H1 (cell line): Measurements from ENCODE around the gene RPTOR.

Source experiments
- CEBPB ChIP-seq: IDR thresholded peaks from 2 replicates; pipeline ENCODE4 v1.6.1; 2012; ENCODE audit warnings: low read depth, low read length
- EP300 ChIP-seq, 2 experiments: IDR thresholded peaks; 1 replicate in 1 of 2; 2 replicates in 1 of 2; pipeline ENCODE4 v1.6.1; 2011 to 2012; ENCODE audit warnings: low read depth in 2 of 2, low read length in 2 of 2, mild to moderate bottlenecking in 2 of 2, borderline replicate concordance in 1 of 2, inconsistent platforms in 1 of 2, moderate library complexity in 1 of 2
- EZH2 ChIP-seq: fragments of 200-600 bp; sonication (generic); IDR thresholded peaks from 2 replicates; pipeline ENCODE4 v1.7.1; 2012; ENCODE audit warnings: low read depth, mild to moderate bottlenecking, moderate library complexity, low read length, inconsistent platforms; ENCODE audit not compliant: severe bottlenecking
- HDAC2 ChIP-seq, 2 experiments: fragments of 300-600 bp in 1 of 2; sonication (generic) in 1 of 2; IDR thresholded peaks; 2 replicates each; pipeline ENCODE4 v1.6.1; 2011 to 2012; ENCODE audit warnings: low read depth in 2 of 2, low read length in 2 of 2, mild to moderate bottlenecking in 2 of 2, moderate library complexity in 2 of 2, borderline replicate concordance in 1 of 2, inconsistent platforms in 1 of 2
- TF ChIP-seq, protein P1 (sequence below), 3 experiments: IDR thresholded peaks; 1 replicate in 2 of 3; 2 replicates in 1 of 3; pipeline versions ENCODE4 v1.5.1 to v1.6.1; 2011; ENCODE audit warnings: low read length in 3 of 3, mild to moderate bottlenecking in 3 of 3, inconsistent platforms in 2 of 3, low read depth in 1 of 3, moderate library complexity in 1 of 3; ENCODE audit not compliant: insufficient read depth in 1 of 3; ENCODE audit errors: control extremely low read depth in 1 of 3

DNA sequence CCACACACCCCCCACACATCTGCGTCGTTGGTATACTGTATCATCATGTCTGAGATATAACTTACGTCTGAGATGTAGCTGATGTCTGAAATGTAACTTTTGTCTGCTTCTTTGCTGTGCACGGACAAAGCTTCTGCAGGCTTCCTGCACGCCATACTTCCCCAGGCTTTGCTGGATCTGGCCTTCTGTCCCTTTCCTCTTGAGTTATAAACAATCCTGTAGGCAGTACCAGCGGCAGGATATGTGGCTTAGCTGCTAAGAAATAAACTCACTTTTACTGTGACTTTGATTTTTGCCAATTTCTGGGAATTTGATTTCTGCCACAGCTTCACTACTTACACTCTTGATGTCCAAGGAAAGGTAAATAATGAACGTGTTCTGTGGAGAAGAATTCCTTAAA is 184.4 kb downstream of the RPTOR start:
- TF ChIP-seq, protein P1, sequence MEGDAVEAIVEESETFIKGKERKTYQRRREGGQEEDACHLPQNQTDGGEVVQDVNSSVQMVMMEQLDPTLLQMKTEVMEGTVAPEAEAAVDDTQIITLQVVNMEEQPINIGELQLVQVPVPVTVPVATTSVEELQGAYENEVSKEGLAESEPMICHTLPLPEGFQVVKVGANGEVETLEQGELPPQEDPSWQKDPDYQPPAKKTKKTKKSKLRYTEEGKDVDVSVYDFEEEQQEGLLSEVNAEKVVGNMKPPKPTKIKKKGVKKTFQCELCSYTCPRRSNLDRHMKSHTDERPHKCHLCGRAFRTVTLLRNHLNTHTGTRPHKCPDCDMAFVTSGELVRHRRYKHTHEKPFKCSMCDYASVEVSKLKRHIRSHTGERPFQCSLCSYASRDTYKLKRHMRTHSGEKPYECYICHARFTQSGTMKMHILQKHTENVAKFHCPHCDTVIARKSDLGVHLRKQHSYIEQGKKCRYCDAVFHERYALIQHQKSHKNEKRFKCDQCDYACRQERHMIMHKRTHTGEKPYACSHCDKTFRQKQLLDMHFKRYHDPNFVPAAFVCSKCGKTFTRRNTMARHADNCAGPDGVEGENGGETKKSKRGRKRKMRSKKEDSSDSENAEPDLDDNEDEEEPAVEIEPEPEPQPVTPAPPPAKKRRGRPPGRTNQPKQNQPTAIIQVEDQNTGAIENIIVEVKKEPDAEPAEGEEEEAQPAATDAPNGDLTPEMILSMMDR (IDR thresholded peaks at IDR 0.05; ENCODE audit: control extremely low read depth in 1 of 3, insufficient read depth in 1 of 3, low read depth in 1 of 3, low read length in 3 of 3) = no peak
- no peak for TF ChIP-seq EZH2
- no peak for TF ChIP-seq CEBPB
- TF ChIP-seq HDAC2 (IDR thresholded peaks at IDR 0.05; ENCODE audit: borderline replicate concordance in 1 of 2, low read depth in 2 of 2, low read length in 2 of 2) = no peak
- no peak for TF ChIP-seq EP300 (IDR thresholded peaks at IDR 0.05; ENCODE audit: borderline replicate concordance in 1 of 2, low read depth in 2 of 2, low read length in 2 of 2)
